Endothelial cell of umbilical vein (primary cell): ENCODE results near the gene CERKL. TPM values are rescaled to one million over a fixed set of nuclear protein-coding genes. Genes with fewer than 3 reads are reported as not detected.

Experiments
- BruUV-seq: library from RNA; stranded (reverse); fragments of 400-500 nt; replicated peaks from 2 replicates; lab custom pipeline; 2021; lab: Mats Ljungman, UMichigan
- CTCF ChIA-PET: fragments of 300-600, 350-600 bp; sonication (Branson Sonifier 250); formaldehyde crosslinking; loops from one replicate; lab custom pipeline; 2021; ENCODE audit warnings: antibody characterized with exemption, inconsistent platforms; lab: Charles Lee
- POLR2A ChIA-PET: fragments of 300-600, 350-600 bp; sonication (Branson Sonifier 250); formaldehyde crosslinking; loops from one replicate; lab custom pipeline; 2021; ENCODE audit warnings: antibody characterized with exemption, inconsistent platforms; lab: Charles Lee
- DNase-seq: peaks from one replicate; pipeline ENCODE4 v3.0.0-alpha.2; 2011; ENCODE audit warnings: low read depth, low spot score
- FAIRE-seq: peaks from 2 replicates; lab custom pipeline; 2011; peaks lifted over from hg19 to GRCh38; lab: Jason Lieb, UNC
- H2AFZ ChIP-seq: 2 replicates; pipeline ENCODE4 v1.6.0; 2012; ENCODE audit warnings: low read depth, low read length, control low read depth, inconsistent platforms
- H3K27ac ChIP-seq: 2 replicates; pipeline ENCODE4 v1.5.1; 2011; ENCODE audit warnings: low read depth, mild to moderate bottlenecking, control low read depth, low read length, moderate library complexity; ENCODE audit not compliant: insufficient read depth
- H3K27me3 ChIP-seq, 2 experiments: 2 replicates each; pipeline versions ENCODE4 v1.6.0 to v1.6.1; 2011; ENCODE audit warnings: low read length in 2 of 2, mixed read lengths in 1 of 2; ENCODE audit not compliant: control insufficient read depth in 2 of 2, insufficient read depth in 2 of 2
- H3K36me3 ChIP-seq, 2 experiments: 2 replicates in 1 of 2; 3 replicates in 1 of 2; pipeline ENCODE4 v1.5.1; 2011; ENCODE audit warnings: low read length in 2 of 2, mild to moderate bottlenecking in 1 of 2, moderate library complexity in 1 of 2; ENCODE audit not compliant: control insufficient read depth in 2 of 2, insufficient read depth in 2 of 2; ENCODE audit errors: extremely low read depth in 1 of 2
- H3K4me1 ChIP-seq: 3 replicates; pipeline ENCODE4 v1.5.1; 2011; ENCODE audit warnings: mild to moderate bottlenecking, low read length; ENCODE audit not compliant: control insufficient read depth, insufficient read depth; ENCODE audit errors: extremely low read depth
- H3K4me2 ChIP-seq: 2 replicates; pipeline ENCODE4 v1.6.1; 2011; ENCODE audit warnings: low read length, control low read depth, mixed read lengths; ENCODE audit not compliant: insufficient read depth
- H3K4me3 ChIP-seq, 3 experiments: fragments of 200-600 bp in 1 of 3; sonication (generic), shearing (Covaris generic) in 1 of 3; replicated peaks in 1 of 3; 2 replicates each; pipeline ENCODE4 v1.5.1; 2011 to 2016; ENCODE audit warnings: control low read depth in 3 of 3, low read length in 3 of 3, mild to moderate bottlenecking in 2 of 3, inconsistent platforms in 1 of 3, low read depth in 1 of 3, moderate library complexity in 1 of 3; ENCODE audit not compliant: insufficient read depth in 1 of 3
- H3K79me2 ChIP-seq: 2 replicates; pipeline ENCODE4 v1.6.0; 2012; ENCODE audit warnings: low read length, inconsistent platforms; ENCODE audit not compliant: control insufficient read depth, insufficient read depth
- H3K9ac ChIP-seq: replicated peaks from 2 replicates; pipeline ENCODE3; 2011; ENCODE audit warnings: low read length, control low read depth; ENCODE audit not compliant: insufficient read depth; ENCODE audit errors: extremely low read depth
- H3K9me1 ChIP-seq: replicated peaks from 3 replicates; pipeline ENCODE4 v1.6.0; 2011; ENCODE audit warnings: mild to moderate bottlenecking, low read length; ENCODE audit not compliant: control insufficient read depth, insufficient read depth; ENCODE audit errors: extremely low read depth
- H3K9me3 ChIP-seq: replicated peaks from 2 replicates; pipeline ENCODE4 v1.5.1; 2012; ENCODE audit warnings: low read length, inconsistent platforms; ENCODE audit not compliant: control insufficient read depth, insufficient read depth
- H4K20me1 ChIP-seq: replicated peaks from 2 replicates; pipeline ENCODE3; 2011; ENCODE audit warnings: mild to moderate bottlenecking, low read length; ENCODE audit not compliant: control insufficient read depth, insufficient read depth; ENCODE audit errors: extremely low read depth
- EZH2 ChIP-seq: IDR thresholded peaks from 2 replicates; pipeline ENCODE4 v1.6.1; 2012; ENCODE audit warnings: borderline replicate concordance, low read depth, mild to moderate bottlenecking, moderate library complexity, low read length, inconsistent platforms; ENCODE audit not compliant: severe bottlenecking
- FOS ChIP-seq: IDR thresholded peaks from 2 replicates; pipeline ENCODE4 v1.6.1; 2011; ENCODE audit warnings: mild to moderate bottlenecking, low read length, moderate library complexity, borderline replicate concordance; ENCODE audit not compliant: insufficient read depth
- GATA2 ChIP-seq: IDR thresholded peaks from 2 replicates; pipeline ENCODE4 v1.7.0; 2011; ENCODE audit warnings: low read depth, mild to moderate bottlenecking, moderate library complexity, mixed read lengths, low read length; ENCODE audit not compliant: insufficient read length, insufficient read depth
- JUN ChIP-seq: IDR thresholded peaks from 2 replicates; pipeline ENCODE4 v1.6.1; 2011; ENCODE audit warnings: borderline replicate concordance, low read depth; ENCODE audit not compliant: insufficient read length, insufficient read depth
- MYC ChIP-seq: IDR thresholded peaks from one replicate; pipeline ENCODE4 v1.6.1; 2011; ENCODE audit warnings: mild to moderate bottlenecking, low read depth, low read length
- POLR2A ChIP-seq: IDR thresholded peaks from 2 replicates; pipeline ENCODE4 v1.6.1; 2012; ENCODE audit warnings: low read depth, mild to moderate bottlenecking, control low read depth, low read length
- POLR2AphosphoS5 ChIP-seq: IDR thresholded peaks from 2 replicates; pipeline ENCODE4 v1.6.1; 2012; ENCODE audit warnings: low read depth, mild to moderate bottlenecking, control low read depth, low read length, moderate library complexity; ENCODE audit not compliant: insufficient read depth
- dilution Hi-C: fragments of 300-500 bp; cut with MboI; formaldehyde crosslinking; loops from one replicate; pipeline ENCODE4 v1.15.0; 2019; ENCODE audit warnings: low sequenced_read_pairs; ENCODE audit not compliant: extremely low pct_ligation_motif_present
- intact Hi-C: fragments of 100-400 bp; cut with micrococcal nuclease; formaldehyde crosslinking; loops from one replicate; pipeline ENCODE4 v1.10.0; 2022
- polyA plus RNA-seq, 4 experiments: library from polyadenylated mRNA; depleted of rRNA in 3 of 4; stranded (reverse) in 3 of 4; unstranded in 1 of 4; fragments of >200 nt; gene quantifications; 2 replicates each; pipeline versions ENCODE4 v1.2.1 to v1.2.3, GENCODE V29; 2011 to 2012; ENCODE audit warnings: missing spikeins in 1 of 4
- total RNA-seq: library from RNA; stranded (reverse); gene quantifications from 2 replicates; pipeline ENCODE4 v1.2.3, GENCODE V29; 2021
- TF ChIP-seq, protein P1 (sequence below), 2 donors: IDR thresholded peaks; 1 replicate in 1 of 2; 2 replicates in 1 of 2; pipeline ENCODE4 v1.5.1; 2011; ENCODE audit warnings: low read length in 2 of 2, mild to moderate bottlenecking in 2 of 2, moderate library complexity in 2 of 2, control low read depth in 1 of 2, inconsistent platforms in 1 of 2, low read depth in 1 of 2; ENCODE audit not compliant: insufficient read depth in 1 of 2; ENCODE audit errors: extremely low read depth in 1 of 2
- TF ChIP-seq, protein P2 (sequence below): IDR thresholded peaks from 2 replicates; pipeline ENCODE4 v1.6.1; 2011; ENCODE audit not compliant: insufficient read depth, insufficient read length

The CERKL gene
- total and polyA plus RNA-seq, 2 donors (not counting 3 experiments of a cell fraction or from before 2014, with no cell fraction given): not detected

DNA sequence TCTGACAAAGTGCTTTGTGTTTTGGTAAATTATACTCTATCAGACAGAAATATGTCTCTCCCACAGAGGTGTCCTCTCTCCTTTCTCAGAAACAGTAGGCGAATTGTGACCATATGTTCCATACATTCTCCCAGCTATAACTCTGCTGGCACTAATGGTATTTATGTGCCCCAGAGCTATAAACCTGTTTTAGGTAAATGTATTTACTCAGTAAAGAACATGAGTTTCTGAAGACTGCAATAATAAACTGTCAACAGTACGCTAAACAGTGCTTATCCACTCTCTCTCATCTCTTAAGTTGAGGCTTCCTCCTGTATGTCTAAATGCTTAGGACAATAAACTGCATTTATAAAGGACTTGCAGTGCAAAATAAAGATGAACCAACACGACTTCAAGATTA lies 141.2 kb downstream of the CERKL start:
- Histone ChIP-seq H3K9me1 (no peaks in the 10 kb centered on the region), H3K27ac (no peak overlapping the region), H3K79me2 (no peaks in the 10 kb centered on the region), H2AFZ (no peak overlapping the region), H3K27me3 (peaks cover 0 to 2% of the 10 kb centered on the region in 2 experiments), H3K9ac (no peak overlapping the region), H3K36me3 (no peaks in the 10 kb centered on the region), H3K4me3 (no peak overlapping the region), H3K9me3 (no peaks in the 10 kb centered on the region), H4K20me1 (no peaks in the 10 kb centered on the region), H3K4me1 (no peaks in the 10 kb centered on the region), H3K4me2 (no peak overlapping the region)
- dilution Hi-C loops (no loop called here), intact Hi-C loops (no loop called here)
- ChIA-PET POLR2A (no interaction called here), CTCF (interaction anchor here (1.2 kb wide), 1 partner anchor 10 kb away, joined by 3 read pairs; no protein-coding TSS in a partner anchor)
- DNase-seq (no peak), FAIRE-seq (no peak)
- TF ChIP-seq FOS (no peak), POLR2AphosphoS5 (no peak), MYC (no peak), GATA2 (no peak), EZH2 (no peak), JUN (no peak), POLR2A (no peak)
- TF ChIP-seq, protein P1, sequence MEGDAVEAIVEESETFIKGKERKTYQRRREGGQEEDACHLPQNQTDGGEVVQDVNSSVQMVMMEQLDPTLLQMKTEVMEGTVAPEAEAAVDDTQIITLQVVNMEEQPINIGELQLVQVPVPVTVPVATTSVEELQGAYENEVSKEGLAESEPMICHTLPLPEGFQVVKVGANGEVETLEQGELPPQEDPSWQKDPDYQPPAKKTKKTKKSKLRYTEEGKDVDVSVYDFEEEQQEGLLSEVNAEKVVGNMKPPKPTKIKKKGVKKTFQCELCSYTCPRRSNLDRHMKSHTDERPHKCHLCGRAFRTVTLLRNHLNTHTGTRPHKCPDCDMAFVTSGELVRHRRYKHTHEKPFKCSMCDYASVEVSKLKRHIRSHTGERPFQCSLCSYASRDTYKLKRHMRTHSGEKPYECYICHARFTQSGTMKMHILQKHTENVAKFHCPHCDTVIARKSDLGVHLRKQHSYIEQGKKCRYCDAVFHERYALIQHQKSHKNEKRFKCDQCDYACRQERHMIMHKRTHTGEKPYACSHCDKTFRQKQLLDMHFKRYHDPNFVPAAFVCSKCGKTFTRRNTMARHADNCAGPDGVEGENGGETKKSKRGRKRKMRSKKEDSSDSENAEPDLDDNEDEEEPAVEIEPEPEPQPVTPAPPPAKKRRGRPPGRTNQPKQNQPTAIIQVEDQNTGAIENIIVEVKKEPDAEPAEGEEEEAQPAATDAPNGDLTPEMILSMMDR (IDR thresholded peaks at IDR 0.05; ENCODE audit: extremely low read depth in 1 of 2, insufficient read depth in 1 of 2, low read depth in 1 of 2, low read length in 2 of 2): no peak
- TF ChIP-seq, protein P2, sequence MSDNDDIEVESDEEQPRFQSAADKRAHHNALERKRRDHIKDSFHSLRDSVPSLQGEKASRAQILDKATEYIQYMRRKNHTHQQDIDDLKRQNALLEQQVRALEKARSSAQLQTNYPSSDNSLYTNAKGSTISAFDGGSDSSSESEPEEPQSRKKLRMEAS: no peak
- no TSS peak for BruUV-seq
